ENCODE data around the gene TWSG1. TPM values are rescaled to one million over a fixed set of nuclear protein-coding genes. Genes with fewer than 3 reads are reported as not detected.
"Not testable (repeated sequence)": the region's sequence is repeated elsewhere in the genome, so short reads cannot be mapped to it uniquely, and the experiment has no call there.

TWSG1 gene
- total RNA-seq, 1 donor from 2014 or later = 9.8 TPM

- ATAC-seq (no peak), DNase-seq (ENCODE audit: missing footprints) (no peak)
- intact Hi-C loops (cut with DNase I) = no loop called here
Measured at GRCh38 chr18:9435041-9435440, 100.5 kb downstream of the TWSG1 start.

DNA sequence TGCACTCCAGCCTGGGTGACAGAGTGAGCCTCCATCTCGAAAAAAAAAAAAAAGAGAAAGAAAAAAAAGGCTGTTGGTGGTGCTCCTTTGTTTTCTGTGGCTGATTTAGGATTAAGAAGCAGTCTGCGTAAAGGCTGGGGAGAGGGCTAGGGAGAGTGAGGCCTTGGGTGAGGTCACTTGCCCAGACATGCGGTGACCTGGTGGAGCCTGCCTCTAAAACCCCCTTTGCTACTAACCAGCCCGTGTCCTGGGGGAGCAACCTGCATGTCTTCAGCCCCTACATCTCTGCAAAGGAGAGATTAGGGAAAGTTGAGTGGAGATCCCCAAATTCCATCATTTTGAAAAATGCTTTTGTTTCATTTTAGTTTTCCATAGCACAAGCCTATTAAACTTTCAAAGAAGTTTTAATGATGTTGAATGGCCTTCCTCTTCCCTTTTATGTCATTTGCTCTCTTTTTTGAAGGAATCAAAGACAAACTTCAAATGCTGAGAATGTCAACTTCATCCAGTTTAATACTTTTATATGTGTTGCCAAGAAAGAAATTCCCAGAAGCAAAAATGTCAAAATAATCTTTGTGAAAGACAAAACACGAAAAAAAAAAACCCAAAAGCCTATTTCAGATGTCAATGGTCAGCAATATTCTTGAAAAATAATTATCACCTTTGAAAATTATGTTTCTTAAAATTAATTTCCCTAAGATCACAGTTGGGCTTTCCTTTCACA is 101.8 kb downstream of the TWSG1 start:
- ATAC-seq (no peak), DNase-seq (ENCODE audit: missing footprints) (no peak)
- intact Hi-C loops (cut with DNase I) = no loop called here

- intact Hi-C loops (cut with DNase I) = no loop called here
- DNase-seq (ENCODE audit: missing footprints) (no peak), ATAC-seq (peak; percentile 64)
Measured at GRCh38 chr18:9437021-9437437, 102.5 kb downstream of the TWSG1 start.

- DNase-seq (ENCODE audit: missing footprints) (no peak), ATAC-seq (no peak)
- intact Hi-C loops (cut with DNase I) = no loop called here
Measured at GRCh38 chr18:9437672-9438071, 103.1 kb downstream of the TWSG1 start.

- DNase-seq (ENCODE audit: missing footprints) = no peak
- no peak for ATAC-seq
- intact Hi-C loops (cut with DNase I) = no loop called here
Measured at GRCh38 chr18:9441061-9441460, 106.5 kb downstream of the TWSG1 start.

DNA sequence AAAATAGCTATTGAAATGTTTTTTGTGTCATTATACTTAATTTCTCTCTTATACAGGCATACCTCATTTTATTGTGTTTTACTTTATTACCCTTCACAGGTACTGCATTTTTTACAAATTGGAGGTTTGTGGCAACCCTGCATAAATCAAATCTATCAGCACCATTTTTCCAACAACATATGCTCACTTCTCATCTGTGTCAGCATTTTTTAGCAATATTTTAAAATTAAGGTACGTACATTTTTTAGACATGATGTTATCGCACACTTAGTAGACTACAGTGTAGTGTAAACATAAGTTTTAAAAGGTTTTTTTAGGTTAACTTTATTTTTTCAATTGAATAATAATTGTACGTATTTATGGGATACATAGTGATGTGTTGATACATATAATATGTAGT is 110.0 kb downstream of the TWSG1 start:
- intact Hi-C loops (cut with DNase I) = no loop called here
- DNase-seq (ENCODE audit: missing footprints) (no peak), ATAC-seq (no peak)

GRCh38 chr18:9446839-9447238 is 112.3 kb downstream of the TWSG1 start:
- no peak for DNase-seq (ENCODE audit: missing footprints)
- ATAC-seq = no peak
- intact Hi-C loops (cut with DNase I) = no loop called here

DNA sequence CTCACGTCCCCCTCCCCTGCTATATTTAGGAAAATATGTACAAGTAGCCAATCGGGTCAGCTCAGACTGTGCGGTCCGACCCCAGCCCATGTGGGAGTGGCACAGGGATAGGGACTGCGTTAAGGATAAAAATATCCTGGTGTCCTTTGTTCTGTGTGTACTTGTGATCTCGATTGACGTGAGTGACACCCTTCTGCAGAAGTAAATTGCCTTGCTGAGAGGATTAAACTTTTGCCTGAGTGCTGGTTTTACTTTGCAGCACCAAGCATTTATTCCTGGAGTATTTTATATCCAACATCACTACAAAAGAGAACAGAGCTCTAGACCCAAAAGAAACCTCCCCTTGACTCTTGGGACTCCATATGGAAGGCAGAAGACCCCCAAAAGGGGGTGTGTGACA is 112.8 kb downstream of the TWSG1 start:
- ATAC-seq (no peak), DNase-seq (ENCODE audit: missing footprints) (no peak)
- intact Hi-C loops (cut with DNase I) = no loop called here

- ATAC-seq (no peak), DNase-seq (ENCODE audit: missing footprints) (no peak)
- intact Hi-C loops (cut with DNase I) = no loop called here
Measured at GRCh38 chr18:9449600-9450414, 115.2 kb downstream of the TWSG1 start.

- ATAC-seq; intact Hi-C loops (cut with DNase I); DNase-seq (ENCODE audit: missing footprints): not testable (repeated sequence)
Measured at GRCh38 chr18:9450920-9451319, 116.3 kb downstream of the TWSG1 start.

Other genes with a start within 250 kb of the TWSG1 start
- 533 TPM for gene NDUFV2, start 232.1 kb upstream of the TWSG1 start, total RNA-seq
- gene ANKRD12, start 198.0 kb upstream of the TWSG1 start, total RNA-seq = 44.1 TPM
- 48.7 TPM for gene RALBP1, start 140.7 kb downstream of the TWSG1 start, total RNA-seq